ENCODE measurements around the gene CDH4.
A peak's percentile ranks its signal among the peaks of the same experiment; 100 is the strongest.

Gene CDH4

DNA sequence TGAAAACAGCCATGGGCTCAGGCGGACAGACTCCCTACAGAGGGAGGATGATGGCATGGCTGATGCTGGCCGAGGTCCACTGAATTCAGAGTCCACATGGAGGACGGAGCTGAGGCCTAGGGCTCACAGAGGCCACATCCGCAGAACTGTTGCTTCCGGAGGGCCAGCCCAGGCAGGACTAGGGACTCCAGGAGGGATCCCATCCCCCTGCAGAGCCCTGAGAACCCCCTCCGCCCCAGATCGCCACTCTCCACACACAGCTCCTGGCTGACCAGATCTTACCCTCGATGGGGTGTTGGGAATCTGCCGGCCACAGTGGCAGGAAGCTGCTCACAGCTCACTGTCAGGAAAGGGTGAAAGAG lies 414.4 kb downstream of the CDH4 start:
- DNase-seq (ENCODE audit: low read depth in 2 of 2): no peak

- no peak for DNase-seq (ENCODE audit: low read depth in 2 of 2)
Measured at GRCh38 chr20:61667056-61667792, 415.2 kb downstream of the CDH4 start.

GRCh38 chr20:61668065-61668650 lies 416.1 kb downstream of the CDH4 start:
- no peak for DNase-seq (ENCODE audit: low read depth in 2 of 2)

DNA sequence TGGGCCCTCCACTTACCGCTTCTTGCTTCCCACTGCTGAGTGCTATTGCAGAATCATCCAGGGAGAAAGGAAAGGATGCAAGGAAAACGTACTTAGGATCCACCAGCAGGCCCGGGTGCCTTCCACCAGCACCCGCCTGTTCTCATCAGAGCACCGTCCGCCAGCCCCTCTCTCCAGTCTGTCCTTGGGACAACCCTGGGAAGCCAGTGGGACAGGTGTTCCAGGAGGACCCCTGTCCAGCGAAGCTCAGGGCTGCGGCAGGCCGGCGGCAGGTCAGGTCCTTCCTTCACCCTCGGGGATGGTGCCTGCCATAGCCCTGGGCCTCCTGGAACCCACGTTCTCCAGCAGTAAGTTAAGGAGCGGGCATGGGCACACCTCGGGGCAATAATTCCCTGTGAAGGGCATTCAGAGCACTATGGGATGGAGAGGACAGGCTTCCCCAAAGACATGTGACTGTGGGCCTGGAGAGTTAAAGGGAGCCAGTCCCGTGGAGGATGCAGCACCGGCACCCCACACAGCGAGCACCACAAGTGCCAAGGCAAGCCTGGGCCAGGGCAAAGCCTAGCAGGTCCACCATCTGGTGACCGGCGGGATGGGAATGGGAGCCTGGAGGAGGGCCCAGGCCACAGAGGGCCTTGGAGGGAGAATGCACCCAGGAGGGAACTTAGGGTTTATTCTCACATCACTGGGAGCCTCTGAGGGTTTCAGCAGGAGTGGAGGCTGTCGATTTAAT lies 416.9 kb downstream of the CDH4 start:
- DNase-seq (ENCODE audit: low read depth in 2 of 2): no peak

DNA sequence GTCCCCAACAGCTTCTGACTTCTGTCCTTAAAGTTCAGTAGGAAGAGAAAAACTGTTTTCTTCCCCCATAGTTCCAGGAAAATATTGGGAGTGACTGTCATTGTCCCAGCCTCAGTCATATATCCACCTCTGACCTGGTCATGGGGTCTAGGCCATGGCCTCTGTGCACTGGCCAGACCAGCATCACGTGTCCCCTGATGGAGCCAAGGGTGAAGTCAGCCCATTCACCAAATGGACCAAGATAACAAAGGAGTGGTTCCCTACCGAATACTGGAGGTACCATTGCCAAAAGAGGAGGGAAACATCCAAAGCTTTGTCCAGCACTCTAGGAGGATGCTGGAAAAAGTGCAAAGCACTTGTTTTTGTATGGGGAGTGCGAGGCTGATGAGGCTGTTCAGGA lies 418.2 kb downstream of the CDH4 start:
- DNase-seq (ENCODE audit: low read depth in 2 of 2): no peak

DNA sequence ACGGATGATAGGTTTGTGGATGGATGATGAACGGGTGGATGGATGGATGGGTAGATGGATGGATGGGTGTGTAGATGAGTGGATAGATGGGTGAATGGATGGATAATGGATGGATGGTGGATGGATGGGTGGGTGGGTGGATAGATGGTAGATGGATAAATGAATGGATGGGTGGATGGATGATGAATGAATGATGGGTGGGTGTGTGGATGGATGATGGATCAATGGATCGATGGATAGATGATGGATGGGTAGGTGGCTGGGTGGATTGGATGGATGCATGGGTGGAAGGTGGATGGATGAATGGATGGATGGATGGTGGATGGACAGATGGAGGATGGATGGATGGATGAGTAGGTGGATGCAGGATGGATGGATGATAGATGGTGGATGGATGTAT lies 419.5 kb downstream of the CDH4 start:
- DNase-seq (ENCODE audit: low read depth in 2 of 2): no peak

DNA sequence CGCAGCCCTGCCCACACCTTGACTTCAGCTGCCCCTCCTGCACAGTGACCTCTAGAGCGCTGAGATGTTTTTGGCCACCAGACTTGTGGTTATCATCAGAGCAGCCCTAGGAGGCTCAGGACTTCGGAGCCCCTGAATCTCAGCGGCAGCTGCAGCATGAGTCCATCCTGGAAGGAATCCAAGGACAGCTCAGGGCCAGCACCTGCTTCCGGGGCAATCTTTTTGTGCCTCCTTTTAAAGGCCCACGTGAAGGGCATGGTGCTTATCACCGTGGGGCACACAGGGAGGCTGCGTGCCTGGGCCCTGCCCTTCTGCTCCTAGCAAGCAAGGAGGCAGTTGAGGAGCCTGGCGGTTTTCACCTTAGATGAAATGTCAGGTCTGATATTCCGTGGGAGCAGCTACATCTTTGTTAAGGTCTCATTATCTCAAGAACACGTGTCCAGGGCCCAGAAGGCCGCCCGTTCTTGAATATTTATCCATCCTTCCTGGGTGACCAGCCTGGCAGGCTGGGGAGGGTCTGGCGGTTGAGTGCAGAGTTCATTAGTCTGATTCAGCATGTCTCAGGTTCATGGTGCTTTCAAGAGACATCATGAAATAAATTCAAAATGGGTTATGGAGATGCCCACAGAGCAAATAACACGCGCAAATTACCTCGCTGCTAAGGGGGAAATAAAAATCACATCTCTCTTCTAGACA lies 421.2 kb downstream of the CDH4 start:
- DNase-seq (ENCODE audit: low read depth in 2 of 2): no peak

- no peak for DNase-seq (ENCODE audit: low read depth in 2 of 2)
Measured at GRCh38 chr20:61674121-61674520, 422.1 kb downstream of the CDH4 start.

DNA sequence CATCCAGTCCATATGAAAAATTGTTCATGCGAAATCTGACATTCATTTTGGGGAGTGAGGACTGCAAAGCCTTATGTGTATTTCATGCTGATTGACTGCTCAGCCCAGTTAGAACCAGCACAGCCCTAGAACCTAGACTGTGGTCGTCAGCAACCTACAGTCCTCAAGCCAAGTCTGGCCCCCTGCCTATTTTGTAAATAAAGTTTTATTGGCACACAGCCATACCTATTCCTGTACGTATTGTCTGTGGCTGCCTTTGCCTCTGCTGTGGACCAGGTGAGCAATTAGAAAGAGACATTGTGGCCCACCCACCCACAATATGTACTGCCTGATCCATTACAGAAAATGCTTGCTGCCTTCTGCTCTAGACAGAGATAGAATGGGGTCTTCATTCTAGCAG lies 422.6 kb downstream of the CDH4 start:
- no peak for DNase-seq (ENCODE audit: low read depth in 2 of 2)

- no peak for DNase-seq (ENCODE audit: low read depth in 2 of 2)
Measured at GRCh38 chr20:61677928-61678327, 425.9 kb downstream of the CDH4 start.

GRCh38 chr20:61678437-61678836 lies 426.4 kb downstream of the CDH4 start:
- no peak for DNase-seq (ENCODE audit: low read depth in 2 of 2)

DNA sequence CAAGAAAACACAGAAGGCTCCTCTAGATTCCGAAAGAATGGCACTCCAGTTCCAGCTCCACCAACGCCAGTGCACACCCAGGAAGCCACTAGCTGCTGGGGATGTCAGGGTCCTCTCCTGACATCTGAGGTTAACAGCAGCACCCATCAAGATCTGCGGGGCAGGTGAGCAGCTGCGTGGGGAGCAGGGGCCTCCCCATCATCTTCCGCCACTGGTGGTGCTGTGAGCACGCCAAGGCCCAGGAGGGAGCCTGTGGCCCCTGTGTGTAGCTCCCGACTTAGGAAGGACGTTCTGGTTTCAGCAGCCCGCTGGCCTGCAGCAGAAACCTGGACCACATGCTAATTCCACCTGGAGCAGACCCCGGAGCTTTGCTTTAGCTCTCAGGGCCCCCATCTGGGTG lies 427.4 kb downstream of the CDH4 start:
- no peak for DNase-seq (ENCODE audit: low read depth in 2 of 2)

DNA sequence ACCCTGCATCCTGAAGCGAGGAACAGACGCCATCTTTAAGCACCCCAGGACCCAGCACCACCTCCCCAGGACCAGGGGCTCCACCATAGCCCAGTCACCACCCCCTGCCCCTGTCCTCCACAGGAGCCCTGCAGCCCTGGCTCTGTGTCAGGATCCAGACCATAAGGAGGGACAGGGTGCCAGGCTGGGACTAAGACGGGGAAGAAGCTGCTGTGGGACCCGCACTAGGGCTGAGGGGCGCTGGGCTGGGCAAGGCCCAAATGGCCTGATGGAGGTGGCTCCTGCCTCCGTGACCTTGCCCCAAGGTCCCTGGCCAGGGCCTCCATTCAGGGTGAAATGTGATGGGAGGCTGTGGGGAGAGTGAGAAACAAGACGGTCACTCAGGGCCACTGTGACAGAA lies 428.0 kb downstream of the CDH4 start:
- DNase-seq (ENCODE audit: low read depth in 2 of 2): no peak

GRCh38 chr20:61682114-61682995 lies 430.3 kb downstream of the CDH4 start:
- peak; percentile 10 to 15 for DNase-seq (ENCODE audit: low read depth in 2 of 2)

- peak; percentile 83 to 86 for DNase-seq (ENCODE audit: low read depth in 2 of 2)
Measured at GRCh38 chr20:61682996-61683681, 431.1 kb downstream of the CDH4 start.

- DNase-seq (ENCODE audit: low read depth in 2 of 2): no peak
Measured at GRCh38 chr20:61683721-61684120, 431.7 kb downstream of the CDH4 start.

GRCh38 chr20:61684136-61684535 lies 432.1 kb downstream of the CDH4 start:
- no peak for DNase-seq (ENCODE audit: low read depth in 2 of 2)

DNA sequence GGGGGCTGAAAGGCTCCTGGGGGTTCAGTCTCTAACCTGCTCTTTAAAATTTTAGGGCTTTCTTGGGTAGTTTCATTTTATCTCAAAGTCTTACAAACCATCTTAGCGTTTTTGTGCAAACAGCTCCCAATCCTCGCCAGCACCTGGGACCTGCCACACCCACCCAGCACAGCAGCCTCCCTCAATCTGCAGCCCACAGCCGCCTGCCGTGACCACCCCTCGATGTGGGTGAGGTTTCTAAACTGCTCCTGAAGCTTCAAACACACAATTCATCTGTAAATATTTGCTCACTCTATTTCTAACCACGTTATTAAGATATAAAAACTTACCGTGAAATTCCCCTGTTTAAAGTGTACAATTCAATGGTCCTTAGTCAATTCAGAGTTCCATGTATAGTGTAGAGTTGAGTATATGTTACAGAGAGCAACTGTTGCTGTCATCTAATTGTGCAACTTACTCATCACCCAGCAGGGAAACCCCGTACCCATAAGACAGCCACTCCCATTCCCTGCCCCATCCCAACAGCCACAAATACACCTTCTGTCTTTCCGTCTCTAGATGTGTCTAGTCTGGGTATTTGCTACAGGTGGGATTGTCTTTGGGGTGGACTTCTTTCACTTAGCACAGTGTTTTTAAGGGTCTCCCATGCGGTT lies 432.6 kb downstream of the CDH4 start:
- DNase-seq (ENCODE audit: low read depth in 2 of 2): no peak

DNA sequence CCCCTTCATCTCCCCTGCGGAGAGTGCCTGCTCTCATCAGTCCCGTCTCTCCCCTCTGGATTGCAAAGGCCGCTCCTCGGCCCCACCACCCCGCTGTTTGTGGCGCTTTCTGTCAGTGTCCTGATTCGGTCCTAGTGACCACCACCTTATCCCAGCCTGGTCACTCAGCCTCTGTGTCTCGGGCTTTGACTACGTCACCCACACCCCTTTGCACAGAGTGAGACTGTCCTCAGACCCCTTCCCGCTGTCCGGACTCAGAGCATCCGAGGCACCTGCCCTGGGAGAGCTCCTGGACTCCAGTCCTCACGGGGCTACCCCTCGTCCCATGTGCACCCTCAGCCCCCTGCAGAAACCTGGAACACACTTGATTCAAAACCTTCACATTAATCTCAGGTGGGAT lies 433.4 kb downstream of the CDH4 start:
- no peak for DNase-seq (ENCODE audit: low read depth in 2 of 2)

All from fibroblast of skin of left quadriceps (primary cell).